ENCODE data around the gene ERP27. TPM values are rescaled to one million over a fixed set of nuclear protein-coding genes. Genes with fewer than 3 reads are reported as not detected.

Gene ERP27
- total and polyA plus RNA-seq, 2 donors (not counting 3 experiments of a cell fraction or from before 2014, with no cell fraction given) = 0.70 to 0.88 TPM

DNA sequence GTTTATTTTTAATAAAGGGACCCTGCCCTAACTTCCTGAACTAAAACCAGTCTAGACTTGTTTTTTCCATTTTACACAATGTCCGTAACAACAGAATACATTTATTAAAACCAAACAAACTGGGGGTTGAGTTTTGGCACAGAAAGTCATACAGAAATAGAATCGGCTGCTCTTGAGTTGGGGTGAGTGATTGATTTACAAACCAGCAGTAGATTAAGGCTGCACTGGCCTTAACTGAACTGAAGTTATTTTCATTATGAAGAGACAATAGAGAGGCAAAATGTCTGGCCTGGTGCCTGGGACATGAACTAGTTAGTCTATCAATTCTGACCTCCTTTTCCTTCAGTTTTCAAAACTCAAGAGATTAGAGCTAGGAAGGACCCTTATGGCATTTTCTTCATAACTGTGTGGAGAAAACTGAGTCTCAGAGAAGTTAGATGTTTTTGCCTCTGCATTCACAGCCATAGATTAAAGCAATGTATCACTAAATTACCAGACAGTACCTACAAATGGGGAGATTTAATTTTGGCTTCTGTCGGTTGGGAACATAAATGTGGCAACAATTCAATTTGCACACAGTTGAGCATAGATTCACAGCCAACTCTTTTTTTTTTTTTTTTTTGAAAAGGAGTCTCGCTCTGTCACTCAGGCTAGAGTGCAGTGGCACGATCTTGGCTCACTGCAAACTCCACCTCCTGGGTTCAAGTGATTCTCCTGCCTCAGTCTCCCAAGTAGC is 32.9 kb downstream of the ERP27 start:
- DNase-seq (ENCODE audit: low read depth, low spot score) = peak; percentile 99
- no peaks in the 10 kb centered on the region for H4K20me1 ChIP-seq (replicated peaks; ENCODE audit: control insufficient read depth, extremely low read depth, insufficient read depth, low read length)
- dilution Hi-C loops (cut with MboI; ENCODE audit: extremely low pct_ligation_motif_present, low sequenced_read_pairs) (no loop called here), intact Hi-C loops (cut with micrococcal nuclease) (loop anchor here (1.0 to 5.0 kb wide), 7 partner anchors 20 to 133 kb away; partner anchors contain the start of genes ARHGDIB and MGP)
- TSS peak; percentile 69 for BruUV-seq (replicated peaks)
- H3K9me3 ChIP-seq (replicated peaks; ENCODE audit: control insufficient read depth, insufficient read depth, low read length) = no peaks in the 10 kb centered on the region
- H3K9ac ChIP-seq (replicated peaks; ENCODE audit: extremely low read depth, insufficient read depth, low read length) = peak overlapping the region; percentile 30
- ChIA-PET POLR2A (no interaction called here), CTCF (no interaction called here)
- H3K79me2 ChIP-seq (ENCODE audit: control insufficient read depth, insufficient read depth, low read length) = no peaks in the 10 kb centered on the region
- peak overlapping the region; percentile 77 for H3K27ac ChIP-seq (ENCODE audit: insufficient read depth, low read depth, low read length)
- H3K27me3 ChIP-seq (ENCODE audit: control insufficient read depth in 2 of 2, insufficient read depth in 2 of 2, low read length in 2 of 2) = no peaks in the 10 kb centered on the region
- peak overlapping the region; percentile 54 for H3K4me2 ChIP-seq (ENCODE audit: insufficient read depth, low read length)
- peak; percentile 78 for FAIRE-seq
- no peak overlapping the region for H3K4me3 ChIP-seq (replicated peaks in 1 of 3; ENCODE audit: insufficient read depth in 1 of 3, low read depth in 1 of 3, low read length in 3 of 3)
- H2AFZ ChIP-seq (ENCODE audit: low read depth, low read length) = peak overlapping the region; percentile 68
- H3K9me1 ChIP-seq (replicated peaks; ENCODE audit: control insufficient read depth, extremely low read depth, insufficient read depth, low read length) = no peaks in the 10 kb centered on the region
- H3K36me3 ChIP-seq (ENCODE audit: control insufficient read depth in 2 of 2, extremely low read depth in 1 of 2, insufficient read depth in 2 of 2, low read length in 2 of 2) = no peaks in the 10 kb centered on the region
- H3K4me1 ChIP-seq (ENCODE audit: control insufficient read depth, extremely low read depth, insufficient read depth, low read length) = peaks cover 31% of the 10 kb centered on the region
- TF ChIP-seq JUN (IDR thresholded peaks at IDR 0.05; ENCODE audit: borderline replicate concordance, insufficient read depth, insufficient read length, low read depth) = peak; percentile 1
- no peak for TF ChIP-seq MAX (IDR thresholded peaks at IDR 0.05; ENCODE audit: insufficient read depth, insufficient read length)

GRCh38 chr12:14904854-14905253 is 33.5 kb downstream of the ERP27 start:
- intact Hi-C loops (cut with micrococcal nuclease) (loop anchor here (1.0 to 5.0 kb wide), 7 partner anchors 20 to 133 kb away; partner anchors contain the start of genes ARHGDIB and MGP), dilution Hi-C loops (cut with MboI; ENCODE audit: extremely low pct_ligation_motif_present, low sequenced_read_pairs) (no loop called here)
- Histone ChIP-seq H3K79me2 (ENCODE audit: control insufficient read depth, insufficient read depth, low read length) (no peaks in the 10 kb centered on the region), H3K27me3 (ENCODE audit: control insufficient read depth in 2 of 2, insufficient read depth in 2 of 2, low read length in 2 of 2) (no peaks in the 10 kb centered on the region), H3K9me3 (replicated peaks; ENCODE audit: control insufficient read depth, insufficient read depth, low read length) (no peaks in the 10 kb centered on the region), H3K27ac (ENCODE audit: insufficient read depth, low read depth, low read length) (peak overlapping the region; percentile 77), H4K20me1 (replicated peaks; ENCODE audit: control insufficient read depth, extremely low read depth, insufficient read depth, low read length) (no peaks in the 10 kb centered on the region), H2AFZ (ENCODE audit: low read depth, low read length) (peak overlapping the region; percentile 68), H3K4me3 (replicated peaks in 1 of 3; ENCODE audit: insufficient read depth in 1 of 3, low read depth in 1 of 3, low read length in 3 of 3) (no peak overlapping the region), H3K4me2 (ENCODE audit: insufficient read depth, low read length) (peak overlapping the region; percentile 54), H3K9me1 (replicated peaks; ENCODE audit: control insufficient read depth, extremely low read depth, insufficient read depth, low read length) (no peaks in the 10 kb centered on the region), H3K36me3 (ENCODE audit: control insufficient read depth in 2 of 2, extremely low read depth in 1 of 2, insufficient read depth in 2 of 2, low read length in 2 of 2) (no peaks in the 10 kb centered on the region), H3K9ac (replicated peaks; ENCODE audit: extremely low read depth, insufficient read depth, low read length) (peak overlapping the region; percentile 30), H3K4me1 (ENCODE audit: control insufficient read depth, extremely low read depth, insufficient read depth, low read length) (peaks cover 25% of the 10 kb centered on the region)
- TSS peak; percentile 65 for BruUV-seq (replicated peaks)
- ChIA-PET POLR2A (no interaction called here), CTCF (interaction anchor here (1.2 kb wide), 1 partner anchor 11 kb away, joined by 3 read pairs; no protein-coding TSS in a partner anchor)
- DNase-seq (ENCODE audit: low read depth, low spot score) = no peak
- no peak for TF ChIP-seq EZH2 (IDR thresholded peaks at IDR 0.05; ENCODE audit: borderline replicate concordance, low read depth, low read length, severe bottlenecking)
- TF ChIP-seq GATA2 (IDR thresholded peaks at IDR 0.05; ENCODE audit: insufficient read depth, insufficient read length, low read depth, low read length) = peak; percentile 26
- TF ChIP-seq JUN (IDR thresholded peaks at IDR 0.05; ENCODE audit: borderline replicate concordance, insufficient read depth, insufficient read length, low read depth) = peak; percentile 1
- peak; percentile 22 for TF ChIP-seq POLR2A (IDR thresholded peaks at IDR 0.05; ENCODE audit: low read depth, low read length)
- no peak for TF ChIP-seq CTCF (IDR thresholded peaks at IDR 0.05; ENCODE audit: extremely low read depth in 1 of 2, insufficient read depth in 1 of 2, low read depth in 1 of 2, low read length in 2 of 2)
- no peak for TF ChIP-seq FOS (IDR thresholded peaks at IDR 0.05; ENCODE audit: borderline replicate concordance, insufficient read depth, low read length)
- FAIRE-seq = peak; percentile 35
